AG04450 (cell line): Measurements from ENCODE around the gene C8B. TPM values are rescaled to one million over a fixed set of nuclear protein-coding genes. Genes with fewer than 3 reads are reported as not detected.

Experiments used
- CTCF ChIA-PET: fragments of 300-600, 350-600 bp; formaldehyde crosslinking; extraction: SDS; loops from one replicate; lab custom pipeline; 2022; ENCODE audit warnings: antibody characterized with exemption, inconsistent platforms; lab: Charles Lee
- POLR2A ChIA-PET: fragments of 350-600 bp; formaldehyde crosslinking; extraction: SDS; loops from one replicate; lab custom pipeline; 2021; ENCODE audit warnings: antibody characterized with exemption, inconsistent platforms; lab: Yijun Ruan, JAX
- DNase-seq: peaks from one replicate; pipeline ENCODE4 v3.0.0-alpha.2; 2011; ENCODE audit warnings: low read depth, low spot score
- H3K27ac ChIP-seq: one replicate; pipeline ENCODE4 v1.5.1; 2012; ENCODE audit warnings: low read depth, low read length, control low read depth
- H3K27me3 ChIP-seq: one replicate; pipeline ENCODE4 v1.6.0; 2012; ENCODE audit warnings: low read length; ENCODE audit not compliant: control insufficient read depth, insufficient read depth
- H3K4me3 ChIP-seq: 2 replicates; pipeline ENCODE4 v1.5.1; 2011; ENCODE audit warnings: mild to moderate bottlenecking, low read depth, low read length, control low read depth
- H3K9me3 ChIP-seq: 2 replicates; pipeline ENCODE4 v1.5.1; 2012; ENCODE audit warnings: low read length; ENCODE audit not compliant: control insufficient read depth, insufficient read depth
- polyA plus RNA-seq: library from polyadenylated mRNA; depleted of rRNA; stranded (reverse); fragments of >200 nt; gene quantifications from 2 replicates; pipeline ENCODE4 v1.2.3, GENCODE V29; 2011
- TF ChIP-seq, protein P1 (sequence below): IDR thresholded peaks from 2 replicates; pipeline ENCODE4 v1.5.1; 2011; ENCODE audit warnings: low read depth, low read length, control low read depth, inconsistent platforms

Gene C8B
- polyA plus RNA-seq, 1 experiment, result not detected

DNA sequence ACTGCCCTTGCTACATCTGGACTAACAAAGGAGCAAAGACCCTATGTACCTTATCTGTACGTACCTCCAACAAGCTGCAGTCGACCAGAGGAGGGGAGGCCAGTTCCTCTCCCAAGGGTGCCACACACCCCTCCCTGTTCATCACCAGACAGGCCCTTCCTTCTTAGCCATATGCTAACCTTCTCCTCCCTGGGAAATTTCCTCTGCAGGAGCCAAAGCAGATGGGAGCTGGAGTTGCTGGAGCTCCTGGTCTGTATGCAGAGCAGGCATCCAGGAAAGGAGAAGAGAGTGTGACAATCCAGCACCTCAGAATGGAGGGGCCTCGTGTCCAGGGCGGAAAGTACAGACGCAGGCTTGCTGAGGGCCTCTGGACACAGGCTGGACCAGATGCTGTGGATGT, 48.5 kb downstream of the C8B start:
- no peak for DNase-seq
- no peak overlapping the region for H3K27ac ChIP-seq
- TF ChIP-seq, protein P1, sequence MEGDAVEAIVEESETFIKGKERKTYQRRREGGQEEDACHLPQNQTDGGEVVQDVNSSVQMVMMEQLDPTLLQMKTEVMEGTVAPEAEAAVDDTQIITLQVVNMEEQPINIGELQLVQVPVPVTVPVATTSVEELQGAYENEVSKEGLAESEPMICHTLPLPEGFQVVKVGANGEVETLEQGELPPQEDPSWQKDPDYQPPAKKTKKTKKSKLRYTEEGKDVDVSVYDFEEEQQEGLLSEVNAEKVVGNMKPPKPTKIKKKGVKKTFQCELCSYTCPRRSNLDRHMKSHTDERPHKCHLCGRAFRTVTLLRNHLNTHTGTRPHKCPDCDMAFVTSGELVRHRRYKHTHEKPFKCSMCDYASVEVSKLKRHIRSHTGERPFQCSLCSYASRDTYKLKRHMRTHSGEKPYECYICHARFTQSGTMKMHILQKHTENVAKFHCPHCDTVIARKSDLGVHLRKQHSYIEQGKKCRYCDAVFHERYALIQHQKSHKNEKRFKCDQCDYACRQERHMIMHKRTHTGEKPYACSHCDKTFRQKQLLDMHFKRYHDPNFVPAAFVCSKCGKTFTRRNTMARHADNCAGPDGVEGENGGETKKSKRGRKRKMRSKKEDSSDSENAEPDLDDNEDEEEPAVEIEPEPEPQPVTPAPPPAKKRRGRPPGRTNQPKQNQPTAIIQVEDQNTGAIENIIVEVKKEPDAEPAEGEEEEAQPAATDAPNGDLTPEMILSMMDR, result no peak
- CTCF ChIA-PET, result no interaction called here
- H3K4me3 ChIP-seq, result no peak overlapping the region
- H3K27me3 ChIP-seq, result no peaks in the 10 kb centered on the region
- no peaks in the 10 kb centered on the region; the same call in 1 of the 2 replicates for H3K9me3 ChIP-seq
- POLR2A ChIA-PET, result no interaction called here

DNA sequence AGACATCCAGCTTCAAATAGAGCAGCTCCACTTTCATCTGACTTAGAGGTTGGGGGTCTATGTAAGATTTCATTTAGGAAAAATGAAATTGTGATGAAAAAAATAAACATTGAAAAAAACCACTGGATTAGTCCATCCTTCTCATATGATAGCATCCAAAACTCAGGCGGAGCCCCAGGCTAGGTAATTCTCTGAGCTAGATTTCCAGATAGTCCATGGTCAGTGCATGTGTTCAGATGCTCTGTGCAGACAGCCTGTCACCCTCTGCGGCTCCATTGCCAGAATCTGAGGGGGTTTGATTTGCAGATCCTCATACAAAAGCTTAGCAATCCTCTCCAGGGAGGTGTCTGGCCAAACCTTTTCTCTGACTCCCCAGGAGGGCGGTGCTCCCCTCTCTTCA, 49.2 kb downstream of the C8B start:
- no peak overlapping the region for H3K4me3 ChIP-seq
- DNase-seq, result no peak
- TF ChIP-seq, protein P1, result no peak
- ChIA-PET POLR2A (no interaction called here), CTCF (no interaction called here)
- no peak overlapping the region for H3K27ac ChIP-seq
- H3K27me3 ChIP-seq, result no peaks in the 10 kb centered on the region
- H3K9me3 ChIP-seq, result no peaks in the 10 kb centered on the region; the same call in 1 of the 2 replicates

DNA sequence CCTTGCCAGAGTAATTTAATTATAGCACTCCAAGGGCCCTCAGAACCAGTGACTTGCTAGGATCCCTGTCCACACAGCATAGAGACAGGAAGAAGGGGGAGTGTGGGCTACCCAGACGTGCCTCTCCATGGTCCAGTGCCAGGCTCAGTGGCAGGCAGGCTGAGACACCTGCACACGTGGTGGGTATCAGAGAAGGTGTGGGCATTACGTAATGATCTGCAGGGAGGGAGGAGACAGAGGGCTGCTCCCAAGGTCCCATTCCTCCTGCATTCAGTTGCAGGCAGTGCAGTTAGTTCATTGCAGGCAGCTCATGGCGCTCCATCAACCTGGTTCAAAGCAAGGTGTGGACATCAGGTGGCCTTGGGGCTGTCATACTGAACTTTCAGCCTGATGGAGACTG, 49.9 kb downstream of the C8B start:
- POLR2A ChIA-PET, result no interaction called here
- H3K27ac ChIP-seq, result no peak overlapping the region
- CTCF ChIA-PET, result no interaction called here
- no peak overlapping the region for H3K4me3 ChIP-seq
- no peaks in the 10 kb centered on the region for H3K27me3 ChIP-seq
- TF ChIP-seq, protein P1, result no peak
- H3K9me3 ChIP-seq, result no peaks in the 10 kb centered on the region; the same call in 1 of the 2 replicates
- no peak for DNase-seq

GRCh38 chr1:56912325-56912724, 53.5 kb downstream of the C8B start:
- POLR2A ChIA-PET, result no interaction called here
- no peak for DNase-seq
- no peaks in the 10 kb centered on the region; the same call in 1 of the 2 replicates for H3K9me3 ChIP-seq
- H3K4me3 ChIP-seq, result no peak overlapping the region
- H3K27me3 ChIP-seq, result no peaks in the 10 kb centered on the region
- TF ChIP-seq, protein P1, result no peak
- no peak overlapping the region for H3K27ac ChIP-seq
- CTCF ChIA-PET, result no interaction called here

- H3K27me3 ChIP-seq, result no peaks in the 10 kb centered on the region
- TF ChIP-seq, protein P1, result no peak
- H3K9me3 ChIP-seq, result no peaks in the 10 kb centered on the region; the same call in 1 of the 2 replicates
- H3K4me3 ChIP-seq, result no peak overlapping the region
- no peak for DNase-seq
- H3K27ac ChIP-seq, result no peak overlapping the region
- ChIA-PET CTCF (interaction anchor here (1.2 kb wide), 1 partner anchor 53 kb away, joined by 3 read pairs; no protein-coding TSS in a partner anchor), POLR2A (no interaction called here)
Observed at GRCh38 chr1:56911098-56911938, 54.5 kb downstream of the C8B start.
